GM13977 (cell line): ENCODE results near the gene PTPN12.

Source experiments
- DNase-seq: peaks from one replicate; pipeline ENCODE4 v3.0.0; 2012; ENCODE audit warnings: low spot score
- in situ Hi-C: fragments of 300-500 bp; cut with MboI; formaldehyde crosslinking; loops from one replicate; pipeline ENCODE4 v1.12.0; 2022; ENCODE audit warnings: low sequenced_read_pairs, low pct_unique_long_range_greater_than_20kb, mixed read lengths, inconsistent platforms; ENCODE audit not compliant: unreplicated experiment
- TF ChIP-seq, protein P1 (sequence below): IDR thresholded peaks from 2 replicates; pipeline ENCODE4 v1.5.1; 2012; ENCODE audit warnings: mild to moderate bottlenecking, control low read depth; ENCODE audit not compliant: insufficient read depth; ENCODE audit errors: extremely low read depth, missing control alignments

PTPN12 gene

GRCh38 chr7:77655836-77656455, 118.9 kb downstream of the PTPN12 start:
- in situ Hi-C loops, result loop anchor here (25.0 kb wide), 2 partner anchors 281 to 381 kb away; no protein-coding TSS in a partner anchor
- TF ChIP-seq, protein P1, sequence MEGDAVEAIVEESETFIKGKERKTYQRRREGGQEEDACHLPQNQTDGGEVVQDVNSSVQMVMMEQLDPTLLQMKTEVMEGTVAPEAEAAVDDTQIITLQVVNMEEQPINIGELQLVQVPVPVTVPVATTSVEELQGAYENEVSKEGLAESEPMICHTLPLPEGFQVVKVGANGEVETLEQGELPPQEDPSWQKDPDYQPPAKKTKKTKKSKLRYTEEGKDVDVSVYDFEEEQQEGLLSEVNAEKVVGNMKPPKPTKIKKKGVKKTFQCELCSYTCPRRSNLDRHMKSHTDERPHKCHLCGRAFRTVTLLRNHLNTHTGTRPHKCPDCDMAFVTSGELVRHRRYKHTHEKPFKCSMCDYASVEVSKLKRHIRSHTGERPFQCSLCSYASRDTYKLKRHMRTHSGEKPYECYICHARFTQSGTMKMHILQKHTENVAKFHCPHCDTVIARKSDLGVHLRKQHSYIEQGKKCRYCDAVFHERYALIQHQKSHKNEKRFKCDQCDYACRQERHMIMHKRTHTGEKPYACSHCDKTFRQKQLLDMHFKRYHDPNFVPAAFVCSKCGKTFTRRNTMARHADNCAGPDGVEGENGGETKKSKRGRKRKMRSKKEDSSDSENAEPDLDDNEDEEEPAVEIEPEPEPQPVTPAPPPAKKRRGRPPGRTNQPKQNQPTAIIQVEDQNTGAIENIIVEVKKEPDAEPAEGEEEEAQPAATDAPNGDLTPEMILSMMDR, result no peak

GRCh38 chr7:77657427-77658224, 120.5 kb downstream of the PTPN12 start:
- DNase-seq, result peak; percentile 46
- TF ChIP-seq, protein P1, result peak; percentile 60
- in situ Hi-C loops, result loop anchor here (25.0 kb wide), 2 partner anchors 280 to 380 kb away; no protein-coding TSS in a partner anchor

More at GRCh38 chr7:77655836-77656455, 118.9 kb downstream of the PTPN12 start:
- no peak for DNase-seq

DNA sequence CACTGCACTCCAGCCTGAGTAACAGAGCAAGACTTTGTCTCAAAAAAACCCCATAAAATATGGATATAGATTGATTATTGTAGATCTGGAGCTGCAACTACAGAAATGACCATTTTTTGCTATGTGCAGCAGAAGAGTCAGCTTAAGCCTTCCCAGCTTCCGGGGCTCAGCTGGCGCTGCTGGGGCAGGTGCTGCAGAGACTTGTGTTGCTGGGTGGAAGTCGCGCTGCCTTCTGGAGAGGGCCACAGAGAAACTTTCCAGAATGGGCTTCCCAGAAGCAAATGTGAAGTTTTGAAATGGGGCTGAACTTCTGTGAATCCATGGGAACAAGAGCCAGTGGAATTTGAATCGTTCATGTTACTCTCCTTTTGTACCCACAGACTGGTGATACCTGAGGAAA, 121.8 kb downstream of the PTPN12 start:
- no peak for DNase-seq
- in situ Hi-C loops, result loop anchor here (25.0 kb wide), 2 partner anchors 278 to 378 kb away; no protein-coding TSS in a partner anchor
- TF ChIP-seq, protein P1, result no peak

DNA sequence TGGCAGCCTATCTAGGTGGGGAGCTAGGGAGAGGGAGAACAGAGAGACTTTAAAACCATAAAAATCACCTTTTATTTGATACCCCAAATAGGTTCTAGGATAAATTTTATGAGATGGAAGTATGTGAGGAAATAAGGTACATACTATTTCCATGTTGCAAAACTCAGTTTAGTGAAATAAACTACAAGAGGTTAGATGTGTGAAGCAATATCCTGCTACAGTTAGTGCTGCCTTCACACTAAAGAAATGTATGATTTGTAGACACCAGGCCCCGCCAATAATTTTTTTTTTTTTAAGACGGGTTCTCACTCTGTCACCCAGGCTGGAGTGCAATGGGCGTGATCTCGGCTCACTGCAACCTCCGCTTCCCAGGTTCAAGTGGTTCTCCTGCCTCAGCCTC, 124.7 kb downstream of the PTPN12 start:
- TF ChIP-seq, protein P1, result no peak
- in situ Hi-C loops, result loop anchor here (25.0 kb wide), 2 partner anchors 275 to 375 kb away; no protein-coding TSS in a partner anchor
- no peak for DNase-seq

- in situ Hi-C loops, result loop anchor here (25.0 kb wide), 2 partner anchors 274 to 374 kb away; no protein-coding TSS in a partner anchor
- no peak for DNase-seq
- TF ChIP-seq, protein P1, result no peak
Measured at GRCh38 chr7:77662869-77663268, 125.8 kb downstream of the PTPN12 start.

GRCh38 chr7:77664715-77665114, 127.6 kb downstream of the PTPN12 start:
- in situ Hi-C loops, result loop anchor here (25.0 kb wide), 2 partner anchors 273 to 373 kb away; no protein-coding TSS in a partner anchor
- TF ChIP-seq, protein P1, result no peak
- no peak for DNase-seq
